GM21723 (cell line): ENCODE measurements around the gene MYL6.
"Not testable (repeated sequence)": the region's sequence is repeated elsewhere in the genome, so short reads cannot be mapped to it uniquely, and the experiment has no call there.

ENCODE experiments used
- ATAC-seq: cut with Tn5 transposase; IDR thresholded peaks from one replicate; pipeline ENCODE4 v1.9.1; 2021; ENCODE audit warnings: mild to moderate bottlenecking, moderate library complexity; ENCODE audit not compliant: unreplicated experiment

MYL6 gene

DNA sequence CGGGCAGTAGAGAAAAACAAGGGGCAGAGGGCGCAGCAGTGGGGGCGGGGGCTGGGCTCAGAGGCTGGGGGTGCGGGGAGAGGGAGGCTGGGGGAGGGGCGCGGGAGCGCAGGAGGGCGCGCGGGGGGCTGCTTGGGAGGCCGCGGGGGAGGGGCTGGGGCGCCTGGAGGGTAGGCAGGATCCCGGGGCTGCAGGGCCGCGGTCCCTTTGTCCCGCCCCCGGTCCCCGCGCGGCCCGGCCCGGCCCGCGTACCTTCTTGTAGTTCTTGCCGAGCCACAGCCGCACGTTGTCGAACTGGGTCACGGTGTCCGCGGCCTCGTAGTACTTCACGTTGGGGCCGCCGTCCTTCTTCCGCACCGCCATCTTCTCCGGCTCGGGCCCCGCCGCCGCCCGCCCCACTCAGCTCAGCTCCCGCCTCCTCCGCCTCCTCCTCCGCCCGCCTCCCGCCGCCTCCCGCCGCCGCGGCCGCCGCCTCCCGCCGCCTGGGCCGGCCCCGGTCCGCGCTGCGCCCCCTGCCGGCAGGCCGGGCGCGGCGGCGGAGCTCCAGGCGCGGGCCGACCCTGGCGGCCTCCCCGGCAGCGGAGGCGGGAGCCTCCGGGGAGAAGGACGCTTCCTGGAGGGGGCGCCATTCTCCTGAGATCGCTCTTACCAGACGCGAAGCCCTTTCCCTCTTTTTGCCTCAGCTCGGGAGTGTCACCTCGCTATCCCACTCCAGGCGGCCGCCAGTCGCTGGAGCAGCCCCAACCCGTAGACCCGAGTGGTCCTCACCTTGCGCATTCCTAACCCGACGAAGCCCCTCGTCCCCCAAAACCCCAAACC is 31.1 kb downstream of the MYL6 start, which contains the start of gene SMARCC2:
TSS of gene SMARCC2 (minus strand) at position 385 of the 819 bp plus-strand sequence. CDS start at position 363, 22 bp downstream.
- ATAC-seq = peak; percentile 75

DNA sequence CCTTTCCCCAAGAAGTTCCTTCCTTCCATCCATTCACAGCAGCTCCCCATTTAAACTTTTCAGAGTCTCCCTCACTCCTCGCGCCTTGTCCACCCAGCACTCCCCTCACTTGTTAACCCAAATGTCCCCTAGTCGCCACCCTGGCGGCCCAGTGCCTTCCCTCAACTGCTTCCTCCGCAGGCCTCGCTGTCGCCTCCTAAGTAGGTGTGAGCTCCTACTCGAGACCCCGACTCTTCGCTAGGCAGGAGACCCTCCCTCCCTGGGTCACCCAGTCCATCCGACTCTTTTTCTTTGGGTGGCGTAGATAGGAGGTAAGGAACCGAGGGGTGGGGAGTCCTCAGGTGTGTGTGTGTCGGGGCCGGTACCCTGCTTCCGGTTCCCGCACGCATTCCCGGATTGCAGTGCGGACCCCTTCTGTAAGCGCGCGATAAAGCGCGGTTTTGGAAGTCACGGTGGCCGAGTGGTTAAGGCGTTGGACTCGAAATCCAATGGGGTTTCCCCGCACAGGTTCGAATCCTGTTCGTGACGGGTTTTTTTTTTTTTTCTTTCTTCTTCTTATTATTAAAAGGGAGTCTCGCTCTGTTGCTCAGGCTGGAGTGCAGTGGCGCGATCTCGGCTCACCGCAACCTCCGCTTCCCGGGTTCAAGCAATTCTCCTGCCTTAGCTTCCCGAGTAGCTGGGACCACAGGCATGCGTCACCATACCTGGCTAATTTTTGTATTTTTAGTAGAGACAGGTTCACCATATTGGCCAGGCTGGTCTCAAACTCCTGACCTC is 31.9 kb downstream of the MYL6 start:
- peak; percentile 30 for ATAC-seq

DNA sequence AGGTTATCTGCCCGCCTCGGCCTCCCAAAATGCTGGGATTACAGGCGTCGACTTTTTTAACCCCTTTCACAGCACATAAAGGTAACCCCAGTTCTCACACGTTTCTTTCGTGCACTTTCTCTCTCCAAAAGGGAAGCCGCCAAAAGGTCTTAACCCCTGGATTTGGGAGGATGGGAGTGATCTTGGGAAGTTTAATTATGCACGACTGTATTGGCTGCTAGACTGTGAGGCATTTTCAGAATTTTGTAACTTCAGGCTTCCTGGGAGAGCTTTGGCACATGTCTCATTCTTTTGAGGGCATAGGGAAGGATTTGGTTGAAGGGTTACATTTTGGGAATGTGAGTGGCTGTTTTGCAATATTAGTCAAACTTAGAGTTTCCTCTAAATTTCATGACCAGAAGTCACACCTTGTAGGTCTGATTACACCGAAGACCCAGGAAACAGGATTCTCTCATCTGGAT is 32.6 kb downstream of the MYL6 start:
- ATAC-seq = no peak

DNA sequence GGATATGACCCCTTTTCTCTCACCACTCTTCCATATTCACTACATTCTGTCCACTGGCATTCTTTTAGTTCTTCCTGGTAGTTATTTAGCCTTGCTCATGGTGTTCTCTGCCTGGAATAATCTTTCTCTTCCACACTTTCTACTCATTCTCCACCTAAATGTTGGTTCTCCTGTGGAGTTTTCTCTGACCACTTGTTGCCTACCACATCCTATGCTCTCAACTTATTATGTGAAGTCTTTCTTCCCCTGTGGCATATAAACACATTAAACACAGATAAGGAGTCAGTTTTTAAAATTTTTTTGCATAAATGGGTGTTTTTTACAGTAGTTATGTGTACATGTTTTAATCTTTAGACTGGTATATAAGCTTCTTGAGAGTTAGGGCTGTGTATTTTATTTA is 34.4 kb downstream of the MYL6 start:
- ATAC-seq = no peak

DNA sequence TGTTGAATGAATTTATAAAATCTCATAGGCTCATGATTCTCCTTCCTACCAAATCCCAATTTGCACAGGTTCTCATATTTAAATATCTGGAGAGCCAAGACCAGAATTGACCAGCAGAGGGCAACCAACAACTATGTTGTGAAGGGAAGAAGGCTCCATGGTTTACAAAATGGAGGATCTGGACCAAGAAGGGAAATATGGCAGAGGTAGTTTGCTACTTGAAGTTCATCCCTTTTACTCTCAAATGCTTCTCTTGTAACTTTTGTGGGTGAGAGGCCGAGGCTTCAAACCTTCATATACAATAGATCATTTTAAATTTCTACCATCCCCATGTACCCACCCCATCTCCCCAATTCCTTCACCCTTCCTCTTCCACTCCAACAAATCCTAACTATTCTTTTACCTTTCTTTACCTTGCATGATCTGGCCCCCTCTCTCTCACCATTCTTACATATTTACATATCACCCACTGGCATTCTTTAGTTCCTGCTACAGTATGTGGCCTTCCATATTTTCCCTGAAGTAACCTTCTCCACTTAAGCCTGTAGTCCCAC is 34.9 kb downstream of the MYL6 start:
- ATAC-seq = no peak

DNA sequence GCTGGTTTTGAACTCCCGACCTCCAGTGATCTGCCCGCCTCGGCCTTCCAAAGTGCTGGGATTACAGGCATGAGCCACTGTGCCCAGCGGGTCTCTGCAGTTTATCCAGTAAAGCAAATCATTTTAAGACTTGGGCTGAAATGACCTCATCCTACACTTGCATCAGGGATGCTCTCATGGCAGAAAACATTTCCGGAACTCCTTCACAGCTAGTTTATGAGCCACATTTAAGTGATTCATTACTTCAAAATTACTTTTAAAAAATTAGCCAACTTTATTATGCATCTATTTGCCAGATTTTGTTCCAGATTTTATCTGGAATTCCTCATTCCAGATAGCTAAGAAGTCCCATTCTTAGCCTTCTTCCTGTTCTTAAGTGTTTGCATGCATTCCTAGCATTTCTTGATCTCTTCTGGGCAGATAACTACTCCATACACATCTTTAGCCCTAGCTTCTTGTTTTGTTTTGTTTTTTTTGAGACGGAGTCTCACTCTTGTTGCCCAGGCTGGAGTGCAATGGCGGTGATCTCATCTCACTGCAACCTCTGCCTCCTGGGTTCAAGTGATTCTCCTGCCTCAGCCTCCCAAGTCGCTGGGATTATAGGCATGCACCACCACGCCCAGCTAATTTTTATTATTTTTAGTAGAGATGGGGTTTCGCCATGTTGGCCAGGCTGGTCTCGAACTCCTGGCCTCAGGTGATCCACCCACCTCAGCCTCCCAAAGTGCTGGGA is 38.8 kb downstream of the MYL6 start:
- not testable (repeated sequence) for ATAC-seq

DNA sequence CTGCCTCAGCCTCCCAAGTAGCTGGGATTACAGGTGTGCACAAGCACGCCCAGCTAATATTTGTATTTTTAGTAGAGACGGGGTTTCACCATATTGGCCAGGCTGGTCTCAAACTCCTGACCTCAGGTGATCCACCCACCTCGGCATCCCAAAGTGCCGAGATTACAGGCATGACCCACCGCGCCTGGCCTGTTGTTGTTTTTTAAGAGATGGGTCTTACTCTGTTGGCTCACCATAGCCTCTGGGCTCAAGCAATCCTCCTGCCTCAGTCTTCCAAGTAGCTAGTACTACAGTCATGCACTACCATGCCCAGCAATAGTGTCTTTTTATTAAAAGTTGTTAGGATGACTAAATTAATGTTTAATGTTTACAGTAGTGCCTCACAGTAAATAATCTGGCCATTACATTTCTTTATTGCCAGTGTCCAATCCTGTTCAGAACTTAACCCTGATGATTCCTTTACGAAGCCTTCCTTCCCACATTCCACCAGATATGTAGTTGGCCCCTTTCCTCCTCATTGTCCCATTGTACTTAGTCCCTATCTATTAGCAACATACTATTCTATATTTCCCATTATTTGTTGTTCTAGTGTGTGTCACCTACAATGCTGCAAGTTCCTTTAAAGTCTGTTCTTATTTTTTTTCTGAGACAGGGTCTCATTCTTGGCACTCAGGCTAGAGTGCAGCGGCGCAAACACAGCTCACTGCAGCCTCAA is 39.9 kb downstream of the MYL6 start:
- no peak for ATAC-seq

DNA sequence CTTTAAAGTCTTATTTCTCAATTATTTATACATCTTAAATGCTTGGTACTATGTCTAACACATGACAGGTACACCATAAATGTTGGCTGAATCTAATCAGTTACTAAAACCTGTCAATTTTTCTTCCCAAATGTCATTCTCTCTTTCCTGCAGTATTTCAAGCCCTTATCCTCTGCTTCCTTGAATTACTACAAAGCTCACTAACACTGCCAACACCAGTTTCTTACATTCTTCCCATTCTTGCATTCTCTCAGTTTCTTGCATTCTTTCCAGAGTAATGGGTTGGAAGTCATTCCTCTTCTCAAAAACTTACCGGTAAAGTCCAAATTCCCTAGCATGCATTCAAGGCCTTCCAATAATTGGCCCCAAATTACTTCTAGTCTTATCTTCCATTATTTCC is 40.7 kb downstream of the MYL6 start:
- ATAC-seq = no peak

DNA sequence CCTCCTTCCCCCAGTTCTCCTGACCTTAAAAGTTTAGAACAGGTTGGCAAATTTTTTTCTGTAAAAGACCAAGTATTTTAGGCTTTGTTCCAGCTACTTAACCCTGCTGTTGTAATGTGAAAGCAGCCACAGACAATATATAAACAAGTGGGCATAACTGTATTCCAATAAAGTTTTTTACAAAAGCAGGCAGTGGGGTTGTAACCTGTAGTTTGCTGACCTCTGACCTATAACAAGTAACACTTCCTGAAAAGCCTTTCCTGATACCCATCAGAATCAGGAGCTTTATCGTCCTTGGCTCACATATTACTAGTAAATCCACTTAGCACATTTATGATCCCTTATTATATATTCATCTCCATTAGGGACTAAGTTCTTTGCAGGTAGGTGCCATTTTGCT is 44.2 kb downstream of the MYL6 start:
- ATAC-seq = no peak

DNA sequence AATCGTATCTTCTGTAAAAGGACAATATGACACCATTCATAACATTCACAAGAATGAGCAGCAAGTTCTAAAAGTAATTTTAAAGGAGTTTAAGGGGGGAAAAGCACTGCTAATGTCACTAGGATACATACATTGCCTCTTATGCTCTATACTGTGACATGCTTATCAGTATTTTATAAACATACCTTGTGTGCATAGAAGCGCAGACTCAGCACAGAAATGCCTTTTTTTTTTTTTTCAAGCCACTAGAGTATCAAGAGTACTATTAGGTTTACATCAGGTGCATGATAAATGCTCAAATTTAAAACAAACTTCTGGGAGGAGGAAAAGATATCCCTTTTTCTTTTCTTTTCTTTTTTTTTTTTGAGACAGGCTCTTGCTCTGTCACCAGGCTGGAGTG is 44.7 kb downstream of the MYL6 start:
- no peak for ATAC-seq

DNA sequence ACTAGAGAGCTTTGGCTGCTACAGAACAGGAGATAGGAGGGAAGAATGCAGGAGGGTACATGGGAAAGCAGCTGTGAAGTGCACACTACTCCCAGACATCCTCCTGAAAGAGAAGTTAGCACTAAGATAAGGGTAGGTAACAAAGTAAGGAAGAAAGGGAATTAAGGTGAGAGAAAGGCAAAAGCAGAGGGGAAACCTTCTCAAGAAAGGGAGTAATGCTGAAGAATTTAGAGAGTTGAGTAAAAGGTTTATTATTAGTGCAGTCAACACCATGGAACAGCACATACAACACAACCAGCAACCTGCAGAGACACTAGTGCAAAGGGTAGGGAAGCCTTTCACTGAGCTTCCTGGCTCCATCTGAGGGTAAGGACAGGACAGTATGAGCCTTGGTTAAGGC is 46.1 kb downstream of the MYL6 start:
- no peak for ATAC-seq

DNA sequence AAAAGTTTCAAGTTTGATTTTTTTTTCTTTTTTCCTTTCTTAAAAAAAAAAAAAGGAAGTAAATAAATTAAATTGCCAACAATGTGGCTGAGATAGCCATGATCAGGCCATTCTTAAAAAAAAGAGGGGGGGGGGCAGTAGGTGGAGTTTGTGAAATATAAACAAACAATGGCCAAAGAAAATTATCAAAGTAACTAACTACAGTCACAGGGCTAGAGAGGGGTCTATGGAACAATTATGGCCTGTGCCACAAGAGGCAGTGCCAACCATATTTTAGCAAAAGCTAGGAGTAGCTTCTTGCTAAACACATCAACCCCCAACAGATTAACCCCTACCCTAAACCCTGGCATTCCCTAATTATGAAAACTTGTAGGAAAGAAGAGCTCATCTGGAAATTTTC is 47.3 kb downstream of the MYL6 start:
- no peak for ATAC-seq

DNA sequence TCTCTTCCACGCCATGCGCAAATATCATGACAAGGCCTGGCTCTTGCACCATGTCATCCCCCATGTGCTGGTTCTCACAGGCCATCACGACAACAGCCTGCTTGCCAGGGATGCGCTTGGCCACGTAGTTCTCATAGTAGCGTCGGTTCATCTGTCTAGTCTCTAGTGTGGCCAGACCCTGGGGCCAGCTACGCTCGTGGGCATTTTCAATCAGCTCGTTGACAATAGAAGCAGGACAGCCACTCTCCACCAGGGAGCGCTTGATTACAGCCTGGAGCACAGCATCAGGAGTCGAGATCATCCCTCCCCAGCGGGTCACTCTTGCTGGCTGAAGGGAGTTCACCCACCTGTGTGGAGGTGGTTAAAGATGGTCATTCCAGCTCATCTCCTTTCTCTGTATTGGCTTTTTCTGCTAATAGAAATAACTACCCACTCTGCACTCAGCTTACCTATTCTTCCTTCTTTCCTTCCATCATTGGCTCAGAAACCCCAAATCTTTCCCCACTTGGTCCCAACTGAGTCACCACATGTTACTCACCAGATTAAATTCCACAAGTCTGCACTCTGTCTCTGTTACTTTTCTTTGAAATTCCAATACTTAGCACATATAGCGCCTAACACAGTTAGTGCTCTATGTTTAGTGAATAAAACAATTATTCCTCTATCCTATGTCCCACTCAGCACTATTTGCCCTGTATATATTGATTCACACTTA is 48.5 kb downstream of the MYL6 start:
- ATAC-seq = no peak

DNA sequence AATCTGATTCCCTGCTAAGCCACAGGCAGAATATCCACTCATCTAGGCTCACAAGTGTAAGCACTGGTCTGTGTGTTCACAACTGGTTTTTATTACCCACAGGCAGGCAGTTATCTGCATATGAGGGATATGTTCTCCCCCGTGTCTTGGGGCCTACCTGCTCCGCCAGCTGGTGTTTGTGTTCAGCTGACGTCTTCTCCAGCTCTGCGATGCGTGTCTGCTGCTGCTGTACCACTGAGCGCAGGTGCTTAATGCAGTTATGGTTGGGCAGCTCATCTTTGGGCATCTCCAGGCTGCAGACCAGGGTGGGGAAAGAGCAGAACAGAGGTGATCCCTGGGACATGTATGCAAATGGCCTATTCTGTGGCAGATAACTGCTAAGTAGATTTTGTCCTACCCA is 49.8 kb downstream of the MYL6 start:
- no peak for ATAC-seq
